Measurements from ENCODE around the gene CBFA2T2. TPM values are rescaled to one million over a fixed set of nuclear protein-coding genes. Genes with fewer than 3 reads are reported as not detected.

Gene CBFA2T2
- total and polyA plus RNA-seq, 2 of the 4 experiments (the other 2 are of a cell fraction): 3.8 to 6.2 TPM

GRCh38 chr20:33669873-33670640 is 180.2 kb downstream of the CBFA2T2 start:
- H2AK5ac ChIP-seq (ENCODE audit: low read depth, low read length): no peak overlapping the region
- ChIA-PET CTCF (interaction anchor here (0.6 kb wide), 2 partner anchors 51 to 296 kb away, joined by 4 to 5 read pairs; no protein-coding TSS in a partner anchor), POLR2A (ENCODE audit: unreplicated experiment) (no interaction called here)
- H3K23ac ChIP-seq (ENCODE audit: low read depth, low read length): no peak overlapping the region
- intact Hi-C loops (cut with micrococcal nuclease): loop anchor here (5.0 to 10.0 kb wide), 2 partner anchors 62 to 145 kb away; partner anchors contain the start of genes CHMP4B and ZNF341
- H3K9ac ChIP-seq (ENCODE audit: low read depth, low read length): no peak overlapping the region
- H3K79me1 ChIP-seq (ENCODE audit: low read depth in 1 of 2, low read length in 2 of 2): peaks cover 12 to 66% of the 10 kb centered on the region in 2 experiments; a peak in 3 of 4 replicates
- no peak overlapping the region for H4K5ac ChIP-seq (ENCODE audit: low read depth, low read length)
- no peak overlapping the region for H3K18ac ChIP-seq (ENCODE audit: low read depth, low read length)
- ATAC-seq (ENCODE audit: low read depth) (no peak), DNase-seq (no peak)
- no peak overlapping the region for H3K14ac ChIP-seq (replicated peaks; ENCODE audit: low read depth, low read length)
- H4K91ac ChIP-seq (ENCODE audit: insufficient read depth, low read depth, low read length): no peak overlapping the region
- no peaks in the 10 kb centered on the region for H3K9me3 ChIP-seq (ENCODE audit: control insufficient read depth, insufficient read depth, low read length)
- no peak overlapping the region for H4K8ac ChIP-seq (ENCODE audit: low read depth in 2 of 2, low read length in 2 of 2)
- dilution Hi-C loops (cut with HindIII; ENCODE audit: low sequenced_read_pairs, unreplicated experiment): no loop called here
- peaks cover 13% of the 10 kb centered on the region for H3K36me3 ChIP-seq (ENCODE audit: control insufficient read depth, insufficient read depth, low read length)
- no peak overlapping the region for H2AK9ac ChIP-seq (replicated peaks; ENCODE audit: low read depth, low read length, poor library complexity)
- H2AFZ ChIP-seq (replicated peaks; ENCODE audit: low read length, poor library complexity): no peak overlapping the region
- no peak overlapping the region for H3K4me3 ChIP-seq (ENCODE audit: insufficient read depth, low read depth, low read length)
- BruUV-seq (replicated peaks): no TSS peak
- in situ Hi-C loops (cut with MboI; ENCODE audit: low sequenced_read_pairs): no loop called here
- no peak overlapping the region for H2BK120ac ChIP-seq (ENCODE audit: low read depth, low read length)
- H2BK20ac ChIP-seq (ENCODE audit: low read depth, low read length): no peak overlapping the region
- no peak overlapping the region for H3K4me2 ChIP-seq (ENCODE audit: low read depth, low read length)
- no peak overlapping the region for H3K56ac ChIP-seq (ENCODE audit: extremely low read depth, insufficient read depth, low read length)
- WGBS, 2 experiments (ENCODE audit: extremely low coverage in 2 of 2, insufficient read length in 1 of 2): 87% methylated on average over 10 of the region's 13 CpGs; no CpG with 5 or more reads in 1 of the 2 experiments
- no peak overlapping the region for H2BK5ac ChIP-seq (ENCODE audit: low read depth, low read length, poor library complexity, severe bottlenecking)
- peaks cover 22% of the 10 kb centered on the region; the same call in 1 of the 2 replicates for H4K20me1 ChIP-seq (ENCODE audit: insufficient read depth, low read length)
- H3K9me1 ChIP-seq (ENCODE audit: insufficient read depth, low read length): peaks cover 17% of the 10 kb centered on the region
- no peaks in the 10 kb centered on the region for H3K27me3 ChIP-seq (ENCODE audit: control insufficient read depth, insufficient read depth, low read length)
- no peak overlapping the region for H3K27ac ChIP-seq (ENCODE audit: insufficient read depth, low read length)
- H2BK15ac ChIP-seq (ENCODE audit: low read depth, low read length): no peak overlapping the region
- H3K4ac ChIP-seq (ENCODE audit: low read depth, low read length): no peak overlapping the region
- peaks cover 28% of the 10 kb centered on the region for H3K4me1 ChIP-seq (ENCODE audit: control insufficient read depth, insufficient read depth, low read length)
- TF ChIP-seq FOS (IDR thresholded peaks at IDR 0.05; ENCODE audit: low read depth, low read length): no peak
- TF ChIP-seq MAFK (IDR thresholded peaks at IDR 0.05; ENCODE audit: low read depth, low read length): no peak
- TF ChIP-seq BHLHE40 (IDR thresholded peaks at IDR 0.05; ENCODE audit: low read depth, low read length): no peak
- TF ChIP-seq USF2 (IDR thresholded peaks at IDR 0.05; ENCODE audit: low read depth, low read length): no peak
- TF ChIP-seq, protein P1, sequence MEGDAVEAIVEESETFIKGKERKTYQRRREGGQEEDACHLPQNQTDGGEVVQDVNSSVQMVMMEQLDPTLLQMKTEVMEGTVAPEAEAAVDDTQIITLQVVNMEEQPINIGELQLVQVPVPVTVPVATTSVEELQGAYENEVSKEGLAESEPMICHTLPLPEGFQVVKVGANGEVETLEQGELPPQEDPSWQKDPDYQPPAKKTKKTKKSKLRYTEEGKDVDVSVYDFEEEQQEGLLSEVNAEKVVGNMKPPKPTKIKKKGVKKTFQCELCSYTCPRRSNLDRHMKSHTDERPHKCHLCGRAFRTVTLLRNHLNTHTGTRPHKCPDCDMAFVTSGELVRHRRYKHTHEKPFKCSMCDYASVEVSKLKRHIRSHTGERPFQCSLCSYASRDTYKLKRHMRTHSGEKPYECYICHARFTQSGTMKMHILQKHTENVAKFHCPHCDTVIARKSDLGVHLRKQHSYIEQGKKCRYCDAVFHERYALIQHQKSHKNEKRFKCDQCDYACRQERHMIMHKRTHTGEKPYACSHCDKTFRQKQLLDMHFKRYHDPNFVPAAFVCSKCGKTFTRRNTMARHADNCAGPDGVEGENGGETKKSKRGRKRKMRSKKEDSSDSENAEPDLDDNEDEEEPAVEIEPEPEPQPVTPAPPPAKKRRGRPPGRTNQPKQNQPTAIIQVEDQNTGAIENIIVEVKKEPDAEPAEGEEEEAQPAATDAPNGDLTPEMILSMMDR (conservative IDR thresholded peaks at IDR 0.05; ENCODE audit: low read depth, low read length): no peak
- TF ChIP-seq NFE2L2 (IDR thresholded peaks at IDR 0.05; ENCODE audit: low read depth, low read length): no peak
- TF ChIP-seq MAZ (IDR thresholded peaks at IDR 0.05; ENCODE audit: borderline replicate concordance, low read depth, low read length): no peak
- no peak for TF ChIP-seq POLR2A (IDR thresholded peaks at IDR 0.05; ENCODE audit: low read depth, low read length)
- no peak for TF ChIP-seq CEBPB (IDR thresholded peaks at IDR 0.05; ENCODE audit: low read depth, low read length)
- TF ChIP-seq RCOR1 (IDR thresholded peaks at IDR 0.05; ENCODE audit: insufficient replicate concordance, low read length): no peak
- no peak for TF ChIP-seq ELK1 (IDR thresholded peaks at IDR 0.05; ENCODE audit: borderline replicate concordance, low read depth, low read length)
- TF ChIP-seq SMC3 (IDR thresholded peaks at IDR 0.05; ENCODE audit: low read depth, low read length): no peak
- TF ChIP-seq CHD1 (IDR thresholded peaks at IDR 0.05; ENCODE audit: low read depth, low read length): no peak
- no peak for TF ChIP-seq RFX5 (IDR thresholded peaks at IDR 0.05; ENCODE audit: low read depth, low read length)
- TF ChIP-seq MXI1 (IDR thresholded peaks at IDR 0.05; ENCODE audit: borderline replicate concordance, low read depth, low read length): no peak

Data from IMR-90 (cell line).